Activated CD8-positive, alpha-beta T cell treated with anti-CD3 and anti-CD28 coated beads, Interleukin-2, amount 10 ng/mL, durations not matched to agents 7 days and 5 days (primary cell): ENCODE data around the gene EPHB1. TPM values are rescaled to one million over a fixed set of nuclear protein-coding genes. Genes with fewer than 3 reads are reported as not detected.

Experiments used
- ATAC-seq: fragments of 150-1000 bp; cut with Tn5 transposase; one replicate; pipeline ENCODE4 v1.10.0; 2021; ENCODE audit warnings: moderate library complexity
- CTCF ChIA-PET: fragments of 350-600 bp; sonication (Branson Sonifier 250); formaldehyde crosslinking; loops from one replicate; lab custom pipeline; 2021; ENCODE audit warnings: antibody characterized with exemption; lab: Charles Lee
- POLR2A ChIA-PET: fragments of 350-600 bp; sonication (Branson Sonifier 250); formaldehyde crosslinking; loops from one replicate; lab custom pipeline; 2021; ENCODE audit warnings: antibody characterized with exemption; lab: Charles Lee
- DNase-seq: peaks from one replicate; pipeline ENCODE4 v3.0.0-alpha.2; 2020
- H3K27ac Mint-ChIP-seq: one replicate; pipeline ENCODE4 v1.8.0; 2021; ENCODE audit warnings: mild to moderate bottlenecking, mixed read lengths
- H3K27me3 Mint-ChIP-seq: one replicate; pipeline ENCODE4 v1.8.0; 2021; ENCODE audit warnings: low read depth, mixed read lengths
- H3K36me3 Mint-ChIP-seq: one replicate; pipeline ENCODE4 v1.8.0; 2021; ENCODE audit warnings: low read depth, mixed read lengths
- H3K4me1 Mint-ChIP-seq: one replicate; pipeline ENCODE4 v1.8.0; 2021; ENCODE audit warnings: low read depth, mixed read lengths
- H3K4me3 Mint-ChIP-seq: one replicate; pipeline ENCODE4 v1.8.0; 2021; ENCODE audit warnings: mild to moderate bottlenecking, mixed read lengths
- H3K9me3 Mint-ChIP-seq: one replicate; pipeline ENCODE4 v1.8.0; 2022; ENCODE audit warnings: mixed read lengths; ENCODE audit not compliant: insufficient read depth
- total RNA-seq, 2 experiments: library from RNA; stranded (reverse); gene quantifications; one replicate each; pipeline ENCODE4 v1.2.3, GENCODE V29; 2021

The EPHB1 gene
- total RNA-seq, 2 experiments from 2014 or later = 1.1 to 1.4 TPM

GRCh38 chr3:135261214-135261775 is 466.2 kb downstream of the EPHB1 start:
- Mint-ChIP-seq H3K4me1 (no peaks in the 10 kb centered on the region), H3K4me3 (no peak overlapping the region), H3K27me3 (no peaks in the 10 kb centered on the region), H3K27ac (no peak overlapping the region), H3K36me3 (no peaks in the 10 kb centered on the region), H3K9me3 (no peaks in the 10 kb centered on the region)
- POLR2A ChIA-PET = no interaction called here
- CTCF ChIA-PET = no interaction called here
- DNase-seq (no peak), ATAC-seq (no peak)

GRCh38 chr3:135261916-135262315 is 466.9 kb downstream of the EPHB1 start:
- Mint-ChIP-seq H3K4me1 (no peaks in the 10 kb centered on the region), H3K9me3 (no peaks in the 10 kb centered on the region), H3K27ac (no peak overlapping the region), H3K27me3 (no peaks in the 10 kb centered on the region), H3K36me3 (no peaks in the 10 kb centered on the region), H3K4me3 (no peak overlapping the region)
- ATAC-seq = no peak
- no peak for DNase-seq
- POLR2A ChIA-PET = no interaction called here
- CTCF ChIA-PET = no interaction called here

GRCh38 chr3:135262441-135262840 is 467.4 kb downstream of the EPHB1 start:
- ChIA-PET POLR2A (no interaction called here), CTCF (no interaction called here)
- no peak for DNase-seq
- no peaks in the 10 kb centered on the region for H3K27me3 Mint-ChIP-seq
- no peaks in the 10 kb centered on the region for H3K9me3 Mint-ChIP-seq
- no peak overlapping the region for H3K27ac Mint-ChIP-seq
- no peak for ATAC-seq
- no peaks in the 10 kb centered on the region for H3K4me1 Mint-ChIP-seq
- no peaks in the 10 kb centered on the region for H3K36me3 Mint-ChIP-seq
- H3K4me3 Mint-ChIP-seq = no peak overlapping the region

- H3K4me1 Mint-ChIP-seq = no peaks in the 10 kb centered on the region
- H3K4me3 Mint-ChIP-seq = no peak overlapping the region
- no peaks in the 10 kb centered on the region for H3K36me3 Mint-ChIP-seq
- H3K9me3 Mint-ChIP-seq = no peaks in the 10 kb centered on the region
- ATAC-seq (no peak), DNase-seq (no peak)
- H3K27me3 Mint-ChIP-seq = no peaks in the 10 kb centered on the region
- ChIA-PET POLR2A (no interaction called here), CTCF (no interaction called here)
- no peak overlapping the region for H3K27ac Mint-ChIP-seq
Observed at GRCh38 chr3:135263331-135263730, 468.3 kb downstream of the EPHB1 start.

- H3K36me3 Mint-ChIP-seq = no peaks in the 10 kb centered on the region
- no peak overlapping the region for H3K27ac Mint-ChIP-seq
- no peak for DNase-seq
- no peak overlapping the region for H3K4me3 Mint-ChIP-seq
- H3K4me1 Mint-ChIP-seq = no peaks in the 10 kb centered on the region
- no peaks in the 10 kb centered on the region for H3K27me3 Mint-ChIP-seq
- ChIA-PET CTCF (no interaction called here), POLR2A (no interaction called here)
- no peak for ATAC-seq
- H3K9me3 Mint-ChIP-seq = no peaks in the 10 kb centered on the region
Observed at GRCh38 chr3:135267487-135267886, 472.4 kb downstream of the EPHB1 start.

GRCh38 chr3:135268941-135269532 is 474.0 kb downstream of the EPHB1 start:
- H3K4me3 Mint-ChIP-seq = no peak overlapping the region
- no peak for ATAC-seq
- no peak overlapping the region for H3K27ac Mint-ChIP-seq
- ChIA-PET CTCF (no interaction called here), POLR2A (no interaction called here)
- H3K4me1 Mint-ChIP-seq = no peaks in the 10 kb centered on the region
- H3K36me3 Mint-ChIP-seq = no peaks in the 10 kb centered on the region
- H3K9me3 Mint-ChIP-seq = no peaks in the 10 kb centered on the region
- no peak for DNase-seq
- H3K27me3 Mint-ChIP-seq = no peaks in the 10 kb centered on the region

GRCh38 chr3:135271177-135272025 is 476.3 kb downstream of the EPHB1 start:
- H3K27me3 Mint-ChIP-seq = no peaks in the 10 kb centered on the region
- no peak overlapping the region for H3K4me3 Mint-ChIP-seq
- no peaks in the 10 kb centered on the region for H3K36me3 Mint-ChIP-seq
- no peaks in the 10 kb centered on the region for H3K4me1 Mint-ChIP-seq
- CTCF ChIA-PET = no interaction called here
- POLR2A ChIA-PET = no interaction called here
- no peaks in the 10 kb centered on the region for H3K9me3 Mint-ChIP-seq
- DNase-seq = no peak
- no peak overlapping the region for H3K27ac Mint-ChIP-seq
- ATAC-seq = no peak

- H3K36me3 Mint-ChIP-seq = no peaks in the 10 kb centered on the region
- DNase-seq = no peak
- ChIA-PET CTCF (no interaction called here), POLR2A (no interaction called here)
- no peaks in the 10 kb centered on the region for H3K27me3 Mint-ChIP-seq
- no peak for ATAC-seq
- no peaks in the 10 kb centered on the region for H3K4me1 Mint-ChIP-seq
- no peak overlapping the region for H3K4me3 Mint-ChIP-seq
- no peak overlapping the region for H3K27ac Mint-ChIP-seq
- no peaks in the 10 kb centered on the region for H3K9me3 Mint-ChIP-seq
Observed at GRCh38 chr3:135272026-135272669, 477.1 kb downstream of the EPHB1 start.

GRCh38 chr3:135292162-135292561 is 497.1 kb downstream of the EPHB1 start:
- no peaks in the 10 kb centered on the region for H3K27me3 Mint-ChIP-seq
- no peak overlapping the region for H3K27ac Mint-ChIP-seq
- DNase-seq (no peak), ATAC-seq (no peak)
- H3K36me3 Mint-ChIP-seq = no peaks in the 10 kb centered on the region
- ChIA-PET POLR2A (no interaction called here), CTCF (no interaction called here)
- no peaks in the 10 kb centered on the region for H3K4me1 Mint-ChIP-seq
- no peak overlapping the region for H3K4me3 Mint-ChIP-seq
- peaks cover 5% of the 10 kb centered on the region for H3K9me3 Mint-ChIP-seq

- H3K27ac Mint-ChIP-seq = no peak overlapping the region
- ChIA-PET CTCF (no interaction called here), POLR2A (no interaction called here)
- no peak for DNase-seq
- H3K9me3 Mint-ChIP-seq = no peaks in the 10 kb centered on the region
- H3K27me3 Mint-ChIP-seq = no peaks in the 10 kb centered on the region
- H3K36me3 Mint-ChIP-seq = no peaks in the 10 kb centered on the region
- no peaks in the 10 kb centered on the region for H3K4me1 Mint-ChIP-seq
- H3K4me3 Mint-ChIP-seq = no peak overlapping the region
- ATAC-seq = no peak
Observed at GRCh38 chr3:135301670-135302069, 506.6 kb downstream of the EPHB1 start.

- H3K4me3 Mint-ChIP-seq = no peak overlapping the region
- no peaks in the 10 kb centered on the region for H3K36me3 Mint-ChIP-seq
- H3K27me3 Mint-ChIP-seq = no peaks in the 10 kb centered on the region
- no peaks in the 10 kb centered on the region for H3K4me1 Mint-ChIP-seq
- H3K27ac Mint-ChIP-seq = no peak overlapping the region
- ATAC-seq = no peak
- H3K9me3 Mint-ChIP-seq = no peaks in the 10 kb centered on the region
- no peak for DNase-seq
- POLR2A ChIA-PET = no interaction called here
- CTCF ChIA-PET = no interaction called here
Observed at GRCh38 chr3:135304378-135304777, 509.3 kb downstream of the EPHB1 start.
